HepG2 (cell line): ENCODE results near the gene TBCD. TPM values are rescaled to one million over a fixed set of nuclear protein-coding genes. Genes with fewer than 3 reads are reported as not detected.

Source experiments
- CENPX ChIP-seq: sonication (generic); formaldehyde crosslinking; IDR thresholded peaks from 2 replicates; pipeline ENCODE4 v1.9.0; 2021; ENCODE audit warnings: mild to moderate bottlenecking, missing genetic modification reagents, moderate library complexity
- GABPA ChIP-seq, 2 experiments: IDR thresholded peaks; 2 replicates each; pipeline ENCODE4 v1.6.1; 2011 to 2016; ENCODE audit warnings: low read depth in 2 of 2, low read length in 1 of 2, missing biosample characterization in 1 of 2, missing genetic modification characterization in 1 of 2
- IKZF4 ChIP-seq: sonication (generic); formaldehyde crosslinking; IDR thresholded peaks from 2 replicates; pipeline ENCODE4 v1.5.1; 2020; ENCODE audit warnings: borderline replicate concordance, mild to moderate bottlenecking, low read depth, missing genetic modification reagents; ENCODE audit errors: not compliant biosample characterization
- MTF2 ChIP-seq: sonication (generic); formaldehyde crosslinking; IDR thresholded peaks from 2 replicates; pipeline ENCODE4 v1.5.0; 2020; ENCODE audit warnings: missing genetic modification reagents, borderline replicate concordance
- NFIB ChIP-seq: sonication (generic); formaldehyde crosslinking; IDR thresholded peaks from 2 replicates; pipeline ENCODE4 v1.9.0; 2021; ENCODE audit warnings: missing genetic modification reagents, mild to moderate bottlenecking, borderline replicate concordance
- NONO ChIP-seq, 2 experiments: fragments of 450-650 bp in 1 of 2; sonication (generic) in 1 of 2; formaldehyde crosslinking in 1 of 2; IDR thresholded peaks in 1 of 2; conservative IDR thresholded peaks in 1 of 2; 2 replicates each; pipeline versions ENCODE4 v1.6.1 to v1.8.0; 2017 to 2022; ENCODE audit warnings: mild to moderate bottlenecking in 1 of 2, missing genetic modification reagents in 1 of 2, moderate library complexity in 1 of 2
- SSRP1 ChIP-seq: IDR thresholded peaks from 2 replicates; pipeline ENCODE4 v1.6.1; 2016; ENCODE audit warnings: control low read depth
- TARDBP ChIP-seq: sonication (generic); formaldehyde crosslinking; IDR thresholded peaks from 2 replicates; pipeline ENCODE4 v1.8.0; 2022; ENCODE audit warnings: mild to moderate bottlenecking, missing genetic modification reagents
- TOPORS ChIP-seq: sonication (generic); formaldehyde crosslinking; IDR thresholded peaks from 2 replicates; pipeline ENCODE4 v1.8.0; 2023; ENCODE audit warnings: mild to moderate bottlenecking, missing genetic modification reagents
- TP53 ChIP-seq: sonication (generic); formaldehyde crosslinking; conservative IDR thresholded peaks from 2 replicates; pipeline ENCODE4 v1.4.0; 2020; ENCODE audit warnings: missing genetic modification reagents
- ZBTB7B ChIP-seq: sonication (generic); formaldehyde crosslinking; IDR thresholded peaks from 2 replicates; pipeline ENCODE4 v1.4.0; 2020; ENCODE audit warnings: missing genetic modification reagents
- ZNF10 ChIP-seq: sonication (generic); formaldehyde crosslinking; IDR thresholded peaks from 2 replicates; pipeline ENCODE4 v1.4.0; 2020; ENCODE audit warnings: mild to moderate bottlenecking, low read depth, missing genetic modification reagents, borderline replicate concordance
- ZNF34 ChIP-seq: sonication (generic); formaldehyde crosslinking; IDR thresholded peaks from 2 replicates; pipeline ENCODE4 v1.4.0; 2020; ENCODE audit warnings: mild to moderate bottlenecking, missing genetic modification reagents, borderline replicate concordance
- ZNF441 ChIP-seq: sonication (generic); formaldehyde crosslinking; IDR thresholded peaks from 2 replicates; pipeline ENCODE4 v1.7.0; 2021; ENCODE audit warnings: missing genetic modification reagents, borderline replicate concordance
- ZNF546 ChIP-seq: sonication (generic); formaldehyde crosslinking; conservative IDR thresholded peaks from 2 replicates; pipeline ENCODE4 v1.8.1; 2023; ENCODE audit warnings: mild to moderate bottlenecking, missing genetic modification reagents
- ZNF672 ChIP-seq: sonication (generic); formaldehyde crosslinking; IDR thresholded peaks from 2 replicates; pipeline ENCODE4 v1.8.1; 2022; ENCODE audit warnings: missing genetic modification reagents
- ZNF724P ChIP-seq: sonication (generic); formaldehyde crosslinking; IDR thresholded peaks from 2 replicates; pipeline ENCODE4 v1.8.0; 2022; ENCODE audit warnings: missing genetic modification reagents, borderline replicate concordance
- ZNF788 ChIP-seq: sonication (generic); formaldehyde crosslinking; IDR thresholded peaks from 2 replicates; pipeline ENCODE4 v1.5.0; 2020; ENCODE audit warnings: mild to moderate bottlenecking, missing genetic modification reagents, borderline replicate concordance
- ZNF839 ChIP-seq: sonication (generic); formaldehyde crosslinking; IDR thresholded peaks from 2 replicates; pipeline ENCODE4 v1.4.0; 2020; ENCODE audit warnings: missing genetic modification reagents, mild to moderate bottlenecking, borderline replicate concordance
- polyA plus RNA-seq, 8 experiments: library from polyadenylated mRNA; depleted of rRNA in 3 of 8; stranded (reverse) in 7 of 8; unstranded in 1 of 8; fragments of >200 nt; fragmentation: Illumina TruSeq in 4 of 8; extraction: Trizol in 4 of 8; gene quantifications; 2 replicates each; pipeline versions ENCODE4 v1.2.1 to v1.2.3, GENCODE V29; 2011 to 2016; ENCODE audit warnings: low read depth in 4 of 8, missing spikeins in 1 of 8, mixed read lengths in 1 of 8; ENCODE audit not compliant: insufficient read depth in 1 of 8
- total RNA-seq, 5 experiments: library from RNA; depleted of rRNA; stranded (reverse); fragments of >200 nt; fragmentation: Illumina TruSeq; extraction: Trizol; gene quantifications; 2 replicates each; pipeline ENCODE4 v1.2.3, GENCODE V29; 2016; ENCODE audit warnings: low read depth in 1 of 5
- TF ChIP-seq, protein P1 (sequence below): sonication (generic); formaldehyde crosslinking; IDR thresholded peaks from 2 replicates; pipeline ENCODE4 v1.8.1; 2023; ENCODE audit warnings: mild to moderate bottlenecking, moderate library complexity, missing genetic modification reagents
- TF ChIP-seq, protein P2 (sequence below): sonication (generic); formaldehyde crosslinking; IDR thresholded peaks from 2 replicates; pipeline ENCODE4 v1.4.0; 2020; ENCODE audit warnings: missing genetic modification reagents
- TF ChIP-seq, protein P3 (sequence below): IDR thresholded peaks from 2 replicates; pipeline ENCODE4 v1.6.1; 2016
- TF ChIP-seq, protein P4 (sequence below): sonication (generic); formaldehyde crosslinking; conservative IDR thresholded peaks from 2 replicates; pipeline ENCODE4 v1.8.0; 2022; ENCODE audit warnings: low read depth, missing genetic modification reagents
- TF ChIP-seq, protein P5 (sequence below): sonication (generic); formaldehyde crosslinking; IDR thresholded peaks from 2 replicates; pipeline ENCODE4 v1.5.0; 2020; ENCODE audit warnings: missing genetic modification reagents

Gene TBCD
- total and polyA plus RNA-seq, 2 of the 13 experiments (the other 11 are each of a cell fraction or from before 2014, with no cell fraction given), result 33.9 to 54.8 TPM

DNA sequence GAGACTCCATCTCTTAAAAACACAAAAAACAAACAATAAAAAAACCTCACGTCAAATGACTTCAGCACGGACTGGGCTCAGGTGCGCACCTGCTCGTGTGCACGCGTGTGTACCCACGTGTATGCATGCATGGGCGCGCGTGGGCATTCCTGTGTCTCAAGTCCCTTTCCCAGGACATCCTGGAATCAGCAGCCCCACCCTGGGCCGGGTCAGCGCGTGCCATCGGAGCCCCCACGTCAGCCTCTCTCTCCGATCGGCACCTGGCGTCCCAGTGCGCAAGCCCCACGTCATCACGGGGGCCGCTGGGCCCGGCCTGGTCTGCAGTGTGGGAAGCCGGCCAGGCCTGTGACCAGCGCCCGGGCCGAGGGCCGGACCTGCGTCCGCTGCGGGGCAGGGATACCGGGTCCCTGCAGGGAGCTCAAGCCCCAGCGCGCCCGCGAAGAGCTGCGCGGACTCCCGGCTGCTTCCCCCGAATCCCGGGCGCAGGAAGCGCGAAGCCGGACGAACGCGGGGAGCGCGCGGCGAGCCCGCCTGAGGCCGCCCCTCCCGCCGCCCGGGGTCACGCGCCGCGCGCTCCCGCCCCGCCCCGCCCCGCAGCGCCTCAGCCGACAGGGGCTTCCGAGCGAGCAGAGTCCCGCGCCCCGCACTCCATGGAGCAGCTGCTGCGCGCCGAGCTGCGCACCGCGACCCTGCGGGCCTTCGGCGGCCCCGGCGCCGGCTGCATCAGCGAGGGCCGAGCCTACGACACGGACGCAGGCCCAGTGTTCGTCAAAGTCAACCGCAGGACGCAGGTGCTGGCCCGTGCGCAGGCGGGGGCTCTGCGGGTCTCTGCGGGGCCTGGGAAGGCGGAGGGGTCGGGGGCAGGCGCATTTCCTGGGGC, 16.6 kb upstream of the TBCD start, which contains the start of gene FN3K (continued):
- TF ChIP-seq NFIB (CRISPR knock-in tag) (no peak), ZNF34 (CRISPR knock-in tag) (no peak; the same call in 1 of the 2 replicates), CENPX (no peak), SSRP1 (CRISPR knock-in tag) (no peak), ZNF441 (peak; percentile 31; the same call in 1 of the 2 replicates), MTF2 (CRISPR knock-in tag) (no peak), ZNF839 (CRISPR knock-in tag) (peak; percentile 16; the same call in 1 of the 2 replicates), TARDBP (CRISPR knock-in tag) (0 out of 2 replicates have a peak, but pooled peaks have one; percentile 19), IKZF4 (CRISPR knock-in tag) (peak; percentile 62), ZNF672 (CRISPR knock-in tag) (peak; percentile 7; the same call in 1 of the 2 replicates), ZNF546 (CRISPR knock-in tag) (no peak), GABPA (IDR thresholded peaks at IDR 0.05; ENCODE audit: low read depth, low read length) (no peak), GABPA (CRISPR knock-in tag; IDR thresholded peaks at IDR 0.05; ENCODE audit: low read depth) (no peak), ZNF788 (CRISPR knock-in tag) (peak; percentile 54), NONO (IDR thresholded peaks at IDR 0.05) (no peak), NONO (CRISPR knock-in tag; conservative IDR thresholded peaks at IDR 0.05) (peak; percentile 62), TOPORS (CRISPR knock-in tag) (0 out of 2 replicates have a peak, but pooled peaks have one; percentile 68), TP53 (CRISPR knock-in tag) (no peak), ZNF10 (CRISPR knock-in tag) (no peak), ZBTB7B (CRISPR knock-in tag) (peak; percentile 13; the same call in 1 of the 2 replicates), ZNF724P (peak; percentile 78; the same call in 1 of the 2 replicates)
- TF ChIP-seq, protein P1, sequence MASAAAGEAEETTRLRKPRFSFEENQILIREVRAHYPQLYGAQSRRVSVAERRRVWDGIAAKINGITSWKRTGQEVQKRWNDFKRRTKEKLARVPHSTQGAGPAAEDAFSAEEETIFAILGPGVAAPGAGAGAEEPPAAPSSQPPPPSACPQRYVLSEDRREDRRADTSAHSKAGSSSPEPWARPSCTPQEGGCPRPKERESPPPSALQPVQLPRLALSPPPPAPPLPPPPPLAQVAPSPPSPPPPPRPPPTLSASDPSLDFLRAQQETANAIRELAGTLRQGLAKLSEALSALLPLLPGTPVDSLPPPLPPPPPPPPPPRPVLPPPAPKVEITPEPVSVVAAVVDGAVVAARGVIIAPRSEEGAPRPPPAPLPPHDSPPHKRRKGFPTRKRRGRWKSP (CRISPR knock-in tag), result no peak
- TF ChIP-seq, protein P2, sequence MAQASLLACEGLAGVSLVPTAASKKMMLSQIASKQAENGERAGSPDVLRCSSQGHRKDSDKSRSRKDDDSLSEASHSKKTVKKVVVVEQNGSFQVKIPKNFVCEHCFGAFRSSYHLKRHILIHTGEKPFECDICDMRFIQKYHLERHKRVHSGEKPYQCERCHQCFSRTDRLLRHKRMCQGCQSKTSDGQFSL (CRISPR knock-in tag), result peak; percentile 69; the same call in 1 of the 2 replicates
- TF ChIP-seq, protein P3, sequence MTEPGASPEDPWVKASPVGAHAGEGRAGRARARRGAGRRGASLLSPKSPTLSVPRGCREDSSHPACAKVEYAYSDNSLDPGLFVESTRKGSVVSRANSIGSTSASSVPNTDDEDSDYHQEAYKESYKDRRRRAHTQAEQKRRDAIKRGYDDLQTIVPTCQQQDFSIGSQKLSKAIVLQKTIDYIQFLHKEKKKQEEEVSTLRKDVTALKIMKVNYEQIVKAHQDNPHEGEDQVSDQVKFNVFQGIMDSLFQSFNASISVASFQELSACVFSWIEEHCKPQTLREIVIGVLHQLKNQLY (CRISPR knock-in tag), result 0 out of 2 replicates have a peak, but pooled peaks have one; percentile 37
- TF ChIP-seq, protein P4, sequence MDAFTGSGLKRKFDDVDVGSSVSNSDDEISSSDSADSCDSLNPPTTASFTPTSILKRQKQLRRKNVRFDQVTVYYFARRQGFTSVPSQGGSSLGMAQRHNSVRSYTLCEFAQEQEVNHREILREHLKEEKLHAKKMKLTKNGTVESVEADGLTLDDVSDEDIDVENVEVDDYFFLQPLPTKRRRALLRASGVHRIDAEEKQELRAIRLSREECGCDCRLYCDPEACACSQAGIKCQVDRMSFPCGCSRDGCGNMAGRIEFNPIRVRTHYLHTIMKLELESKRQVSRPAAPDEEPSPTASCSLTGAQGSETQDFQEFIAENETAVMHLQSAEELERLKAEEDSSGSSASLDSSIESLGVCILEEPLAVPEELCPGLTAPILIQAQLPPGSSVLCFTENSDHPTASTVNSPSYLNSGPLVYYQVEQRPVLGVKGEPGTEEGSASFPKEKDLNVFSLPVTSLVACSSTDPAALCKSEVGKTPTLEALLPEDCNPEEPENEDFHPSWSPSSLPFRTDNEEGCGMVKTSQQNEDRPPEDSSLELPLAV, result peak; percentile 62; the same call in 1 of the 2 replicates
- TF ChIP-seq, protein P5, sequence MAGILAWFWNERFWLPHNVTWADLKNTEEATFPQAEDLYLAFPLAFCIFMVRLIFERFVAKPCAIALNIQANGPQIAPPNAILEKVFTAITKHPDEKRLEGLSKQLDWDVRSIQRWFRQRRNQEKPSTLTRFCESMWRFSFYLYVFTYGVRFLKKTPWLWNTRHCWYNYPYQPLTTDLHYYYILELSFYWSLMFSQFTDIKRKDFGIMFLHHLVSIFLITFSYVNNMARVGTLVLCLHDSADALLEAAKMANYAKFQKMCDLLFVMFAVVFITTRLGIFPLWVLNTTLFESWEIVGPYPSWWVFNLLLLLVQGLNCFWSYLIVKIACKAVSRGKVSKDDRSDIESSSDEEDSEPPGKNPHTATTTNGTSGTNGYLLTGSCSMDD (CRISPR knock-in tag), result no peak
